BJ (cell line): ENCODE data around the gene GOLGA6L7. TPM values are rescaled to one million over a fixed set of nuclear protein-coding genes. Genes with fewer than 3 reads are reported as not detected.
A peak's percentile ranks its signal among the peaks of the same experiment; 100 is the strongest.
"Not testable (repeated sequence)": the region's sequence is repeated elsewhere in the genome, so short reads cannot be mapped to it uniquely, and the experiment has no call there.

ENCODE experiments used
- CTCF ChIA-PET: fragments of 350-600 bp; formaldehyde crosslinking; extraction: SDS; loops from one replicate; lab custom pipeline; 2021; ENCODE audit warnings: antibody characterized with exemption, inconsistent platforms; lab: Yijun Ruan, JAX
- POLR2A ChIA-PET: fragments of 300-600 bp; sonication (Branson Sonifier 250); formaldehyde crosslinking; extraction: SDS; loops from one replicate; lab custom pipeline; 2021; ENCODE audit warnings: antibody characterized with exemption; lab: Charles Lee
- DNase-seq: peaks from one replicate; pipeline ENCODE4 v3.0.0-alpha.2; 2011; ENCODE audit warnings: low read depth
- H3K27me3 ChIP-seq: 2 replicates; pipeline ENCODE4 v1.6.0; 2011; ENCODE audit warnings: low read length; ENCODE audit not compliant: control insufficient read depth, insufficient read depth
- H3K36me3 ChIP-seq: 2 replicates; pipeline ENCODE4 v1.5.1; 2011; ENCODE audit warnings: low read length; ENCODE audit not compliant: control insufficient read depth, insufficient read depth
- H3K4me3 ChIP-seq: 2 replicates; pipeline ENCODE4 v1.5.1; 2011; ENCODE audit warnings: low read depth, mild to moderate bottlenecking, control low read depth, low read length
- CTCF ChIP-seq: IDR thresholded peaks from 2 replicates; pipeline ENCODE4 v1.5.1; 2011; ENCODE audit warnings: low read depth, mild to moderate bottlenecking, control low read depth, inconsistent platforms, low read length, moderate library complexity; ENCODE audit not compliant: insufficient read depth
- polyA plus RNA-seq: library from polyadenylated mRNA; depleted of rRNA; stranded (reverse); fragments of >200 nt; gene quantifications from 2 replicates; pipeline ENCODE4 v1.2.3, GENCODE V29; 2011

The GOLGA6L7 gene
- polyA plus RNA-seq, 1 experiment: not detected

GRCh38 chr15:28894631-28895030, 46.2 kb upstream of the GOLGA6L7 start:
- Histone ChIP-seq H3K27me3 (no peaks in the 10 kb centered on the region), H3K36me3 (peaks cover 1% of the 10 kb centered on the region; the same call in 1 of the 2 replicates), H3K4me3 (no peak overlapping the region)
- CTCF ChIA-PET: interaction anchor here (1.2 to 1.5 kb wide), 2 partner anchors 9 to 11 kb away, joined by 3 read pairs; no protein-coding TSS in a partner anchor
- no peak for TF ChIP-seq CTCF
- DNase-seq: no peak
- POLR2A ChIA-PET: no interaction called here

- ChIA-PET POLR2A (no interaction called here), CTCF (no interaction called here)
- H3K4me3 ChIP-seq: no peak overlapping the region
- H3K27me3 ChIP-seq: no peaks in the 10 kb centered on the region
- TF ChIP-seq CTCF: no peak
- no peaks in the 10 kb centered on the region; the same call in 1 of the 2 replicates for H3K36me3 ChIP-seq
- peak; percentile 23 for DNase-seq
These were observed 44.6 kb upstream of the GOLGA6L7 start for GRCh38 chr15:28892789-28893610.

DNA sequence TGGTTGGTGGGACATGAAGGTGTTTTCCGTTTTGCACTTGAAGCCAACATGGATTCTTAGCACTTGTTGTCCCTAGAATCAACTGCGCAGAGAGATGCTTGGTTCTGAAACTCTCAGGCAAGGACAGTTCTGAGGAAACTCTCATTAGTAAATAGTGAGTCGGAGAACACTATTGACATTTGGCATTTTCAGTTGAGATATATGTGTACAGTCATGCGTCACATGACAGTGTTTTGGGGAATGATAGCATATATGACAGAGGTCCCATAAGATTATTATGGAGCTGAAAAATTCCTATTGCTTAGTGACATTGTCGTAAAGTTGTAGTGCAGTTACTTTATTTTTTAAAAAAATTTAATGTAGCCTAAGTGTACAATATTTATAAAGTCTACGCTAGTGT, 43.1 kb upstream of the GOLGA6L7 start:
- Histone ChIP-seq H3K36me3 (no peaks in the 10 kb centered on the region), H3K27me3 (no peaks in the 10 kb centered on the region), H3K4me3 (no peak overlapping the region)
- POLR2A ChIA-PET: no interaction called here
- TF ChIP-seq CTCF: no peak
- no peak for DNase-seq
- CTCF ChIA-PET: interaction anchor here (0.7 kb wide), 1 partner anchor 8 kb away, joined by 3 read pairs; no protein-coding TSS in a partner anchor

GRCh38 chr15:28890711-28891495, 42.5 kb upstream of the GOLGA6L7 start:
- Histone ChIP-seq H3K36me3 (no peaks in the 10 kb centered on the region), H3K4me3 (no peak overlapping the region), H3K27me3 (no peaks in the 10 kb centered on the region)
- CTCF ChIA-PET: interaction anchor here (0.8 kb wide), 1 partner anchor 199 kb away, joined by 3 read pairs; no protein-coding TSS in a partner anchor
- POLR2A ChIA-PET: no interaction called here
- no peak for DNase-seq
- TF ChIP-seq CTCF: no peak

- POLR2A ChIA-PET, H3K36me3 ChIP-seq, H3K27me3 ChIP-seq, H3K4me3 ChIP-seq, DNase-seq: not testable (repeated sequence)
- CTCF ChIA-PET: interaction anchor here (0.8 kb wide), 1 partner anchor 199 kb away, joined by 3 read pairs; no protein-coding TSS in a partner anchor
These were observed 41.8 kb upstream of the GOLGA6L7 start for GRCh38 chr15:28890291-28890690.

DNA sequence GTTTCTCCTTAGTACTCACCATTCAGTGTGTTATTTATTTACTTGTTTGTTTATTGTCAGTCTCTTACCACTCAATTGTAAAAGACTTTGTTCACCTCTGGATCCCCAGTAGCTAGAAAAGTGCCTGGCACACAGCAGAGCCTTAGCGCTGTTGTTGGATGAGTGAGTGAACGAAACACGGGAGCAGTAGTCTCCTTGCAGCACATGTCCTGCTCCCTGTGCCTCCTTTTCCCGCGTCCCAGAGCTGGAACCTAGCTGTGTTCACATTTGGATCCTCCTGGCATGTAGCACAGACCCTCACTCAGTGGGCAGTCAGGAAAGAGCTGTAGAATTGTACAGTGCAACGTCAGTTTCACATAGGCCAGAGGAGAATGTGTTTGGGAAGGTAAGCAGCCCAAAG, 41.4 kb upstream of the GOLGA6L7 start:
- H3K36me3 ChIP-seq, H3K27me3 ChIP-seq, POLR2A ChIA-PET, H3K4me3 ChIP-seq, DNase-seq: not testable (repeated sequence)
- CTCF ChIA-PET: interaction anchor here (0.8 kb wide), 1 partner anchor 200 kb away, joined by 3 read pairs; no protein-coding TSS in a partner anchor
